H1 (cell line): Measurements from ENCODE around the gene RPS29. TPM values are rescaled to one million over a fixed set of nuclear protein-coding genes. Genes with fewer than 3 reads are reported as not detected.
A peak's percentile ranks its signal among the peaks of the same experiment; 100 is the strongest.

Experiments
- CTCF ChIA-PET: fragments of 300-600 bp; sonication (Branson Sonifier 250); formaldehyde crosslinking; loops from one replicate; lab custom pipeline; 2021; ENCODE audit not compliant: partially characterized antibody; lab: Charles Lee
- POLR2A ChIA-PET: fragments of 300-600 bp; sonication (Branson Sonifier 250); formaldehyde crosslinking; loops from one replicate; lab custom pipeline; 2021; ENCODE audit warnings: inconsistent platforms; ENCODE audit not compliant: partially characterized antibody; lab: Charles Lee
- DNase-seq, 2 experiments: peaks; one replicate each; pipeline versions ENCODE4 v3.0.0 to v3.0.0-alpha.2; 2010 to 2022; ENCODE audit warnings: low spot score in 2 of 2, low read depth in 1 of 2, mixed read lengths in 1 of 2
- FAIRE-seq: peaks from 2 replicates; lab custom pipeline; 2011; peaks lifted over from hg19 to GRCh38; lab: Jason Lieb, UNC
- H2AFZ ChIP-seq: 2 replicates; pipeline ENCODE4 v1.8.1; 2012; ENCODE audit warnings: low read length, inconsistent platforms
- H2AK5ac ChIP-seq: 2 replicates; pipeline ENCODE4 v1.6.1; 2013; ENCODE audit warnings: low read depth, low read length
- H2BK120ac ChIP-seq: replicated peaks from 2 replicates; pipeline ENCODE3; 2013; ENCODE audit warnings: low read depth, low read length, inconsistent platforms
- H2BK12ac ChIP-seq: 2 replicates; pipeline ENCODE4 v1.6.1; 2013; ENCODE audit warnings: low read depth, low read length
- H2BK15ac ChIP-seq: 2 replicates; pipeline ENCODE4 v1.6.1; 2013; ENCODE audit warnings: low read length
- H2BK20ac ChIP-seq: 2 replicates; pipeline ENCODE4 v1.6.1; 2013; ENCODE audit warnings: low read length
- H2BK5ac ChIP-seq: 2 replicates; pipeline ENCODE4 v1.6.1; 2013; ENCODE audit warnings: low read depth, low read length
- H3K14ac ChIP-seq: 2 replicates; pipeline ENCODE4 v1.6.1; 2013; ENCODE audit warnings: inconsistent platforms; ENCODE audit not compliant: insufficient read length
- H3K18ac ChIP-seq: 2 replicates; pipeline ENCODE4 v1.6.1; 2013; ENCODE audit warnings: low read length; ENCODE audit errors: extremely low read depth
- H3K23ac ChIP-seq: 2 replicates; pipeline ENCODE4 v1.6.1; 2013; ENCODE audit warnings: inconsistent platforms; ENCODE audit not compliant: insufficient read length
- H3K23me2 ChIP-seq: 2 replicates; pipeline ENCODE4 v1.6.1; 2013; ENCODE audit warnings: low read depth, low read length
- H3K27ac ChIP-seq: 2 replicates; pipeline ENCODE4 v1.6.1; 2011; ENCODE audit warnings: low read depth, low read length, inconsistent platforms
- H3K27me3 ChIP-seq, 4 experiments: replicated peaks in 1 of 4; 1 replicate in 1 of 4; 2 replicates in 3 of 4; pipeline versions ENCODE4 v1.6.1 to v1.8.1; 2011 to 2013; ENCODE audit warnings: low read length in 3 of 4, mild to moderate bottlenecking in 3 of 4, inconsistent platforms in 2 of 4, mixed read lengths in 2 of 4, moderate library complexity in 1 of 4; ENCODE audit not compliant: control insufficient read depth in 3 of 4, insufficient read depth in 3 of 4; ENCODE audit errors: extremely low read depth in 1 of 4
- H3K36me3 ChIP-seq, 4 experiments: 2 replicates each; pipeline versions ENCODE4 v1.6.1 to v1.8.1; 2011 to 2013; ENCODE audit warnings: mild to moderate bottlenecking in 4 of 4, low read length in 3 of 4, moderate library complexity in 2 of 4, control low read depth in 1 of 4, inconsistent platforms in 1 of 4; ENCODE audit not compliant: insufficient read depth in 4 of 4, control insufficient read depth in 2 of 4
- H3K4ac ChIP-seq: replicated peaks from 2 replicates; pipeline ENCODE3; 2013; ENCODE audit warnings: low read length, low read depth, mixed read lengths, inconsistent platforms; ENCODE audit not compliant: insufficient read length
- H3K4me1 ChIP-seq, 4 experiments: replicated peaks in 1 of 4; 1 replicate in 1 of 4; 2 replicates in 3 of 4; pipeline versions ENCODE4 v1.6.1 to v1.8.1; 2011 to 2013; ENCODE audit warnings: low read length in 3 of 4, inconsistent platforms in 2 of 4, mixed read lengths in 1 of 4; ENCODE audit not compliant: insufficient read depth in 4 of 4, control insufficient read depth in 3 of 4
- H3K4me2 ChIP-seq, 2 experiments: 2 replicates each; pipeline versions ENCODE4 v1.6.1 to v1.8.1; 2011 to 2013; ENCODE audit warnings: low read depth in 2 of 2, low read length in 2 of 2, control low read depth in 1 of 2, inconsistent platforms in 1 of 2, mild to moderate bottlenecking in 1 of 2; ENCODE audit not compliant: insufficient read depth in 1 of 2
- H3K4me3 ChIP-seq, 4 experiments: fragments of 200-600, 300-600 bp in 1 of 4; sonication (generic), shearing (Covaris generic), sonication (Bioruptor Twin) in 1 of 4; 2 replicates each; pipeline versions ENCODE4 v1.5.1 to v1.8.1; 2011 to 2016; ENCODE audit warnings: low read length in 4 of 4, low read depth in 3 of 4, control low read depth in 2 of 4, inconsistent platforms in 2 of 4, mild to moderate bottlenecking in 2 of 4, mixed read lengths in 1 of 4, moderate library complexity in 1 of 4; ENCODE audit not compliant: insufficient read depth in 2 of 4; ENCODE audit errors: extremely low read depth in 1 of 4
- H3K56ac ChIP-seq: replicated peaks from 2 replicates; pipeline ENCODE3; 2013; ENCODE audit warnings: low read depth, mild to moderate bottlenecking, mixed read lengths, low read length, inconsistent platforms; ENCODE audit not compliant: insufficient read length
- H3K79me1 ChIP-seq: 2 replicates; pipeline ENCODE4 v1.6.1; 2013; ENCODE audit warnings: low read depth, low read length, control low read depth
- H3K79me2 ChIP-seq, 2 experiments: 2 replicates each; pipeline versions ENCODE4 v1.6.1 to v1.8.1; 2012 to 2013; ENCODE audit warnings: low read length in 2 of 2, mild to moderate bottlenecking in 2 of 2, inconsistent platforms in 1 of 2; ENCODE audit not compliant: insufficient read depth in 2 of 2, control insufficient read depth in 1 of 2
- H3K9ac ChIP-seq, 4 experiments: replicated peaks in 1 of 4; 1 replicate in 1 of 4; 2 replicates in 3 of 4; pipeline versions ENCODE4 v1.6.1 to v1.8.1; 2011 to 2013; ENCODE audit warnings: low read depth in 3 of 4, low read length in 3 of 4, control low read depth in 2 of 4, mild to moderate bottlenecking in 2 of 4, moderate library complexity in 2 of 4, inconsistent platforms in 1 of 4; ENCODE audit errors: extremely low read depth in 1 of 4
- H3K9me3 ChIP-seq, 2 experiments: 2 replicates each; pipeline versions ENCODE4 v1.6.1 to v1.8.1; 2012 to 2013; ENCODE audit warnings: mild to moderate bottlenecking in 2 of 2, moderate library complexity in 2 of 2, control low read depth in 1 of 2, inconsistent platforms in 1 of 2, low read depth in 1 of 2, low read length in 1 of 2, mixed read lengths in 1 of 2; ENCODE audit not compliant: insufficient read depth in 2 of 2
- H4K20me1 ChIP-seq, 2 experiments: replicated peaks in 1 of 2; 2 replicates each; pipeline versions ENCODE3 to v1.8.1; 2011 to 2013; ENCODE audit warnings: inconsistent platforms in 2 of 2, low read length in 2 of 2, mild to moderate bottlenecking in 1 of 2; ENCODE audit not compliant: insufficient read depth in 2 of 2, control insufficient read depth in 1 of 2
- H4K5ac ChIP-seq: 2 replicates; pipeline ENCODE4 v1.6.1; 2013; ENCODE audit warnings: low read length, low read depth, mixed read lengths, inconsistent platforms; ENCODE audit not compliant: insufficient read length
- H4K8ac ChIP-seq: 2 replicates; pipeline ENCODE4 v1.8.0; 2013; ENCODE audit warnings: mild to moderate bottlenecking, moderate library complexity, low read length, inconsistent platforms; ENCODE audit not compliant: insufficient read depth; ENCODE audit errors: extremely low read depth
- H4K91ac ChIP-seq: replicated peaks from 2 replicates; pipeline ENCODE3; 2013; ENCODE audit warnings: low read length, mixed read lengths, inconsistent platforms; ENCODE audit not compliant: insufficient read length
- BACH1 ChIP-seq: IDR thresholded peaks from 2 replicates; pipeline ENCODE4 v1.6.1; 2012; ENCODE audit warnings: low read length, improper control_type of control experiment
- CBX5 ChIP-seq: fragments of 300-800, 300-1000 bp; sonication (generic); IDR thresholded peaks from 2 replicates; pipeline ENCODE4 v1.7.1; 2016; ENCODE audit warnings: antibody characterized with exemption, low read length, low read depth
- CEBPB ChIP-seq: IDR thresholded peaks from 2 replicates; pipeline ENCODE4 v1.6.1; 2012; ENCODE audit warnings: low read depth, low read length
- HDAC2 ChIP-seq, 2 experiments: fragments of 300-600 bp in 1 of 2; sonication (generic) in 1 of 2; IDR thresholded peaks; 2 replicates each; pipeline ENCODE4 v1.6.1; 2011 to 2012; ENCODE audit warnings: low read depth in 2 of 2, low read length in 2 of 2, mild to moderate bottlenecking in 2 of 2, moderate library complexity in 2 of 2, borderline replicate concordance in 1 of 2, inconsistent platforms in 1 of 2
- PHF8 ChIP-seq: fragments of 200-600 bp; sonication (generic); conservative IDR thresholded peaks from 2 replicates; pipeline ENCODE4 v1.7.1; 2012; ENCODE audit warnings: low read depth, mild to moderate bottlenecking, inconsistent platforms, low read length, moderate library complexity
- POLR2A ChIP-seq, 2 experiments: IDR thresholded peaks; 1 replicate in 1 of 2; 2 replicates in 1 of 2; pipeline ENCODE4 v1.6.1; 2011; ENCODE audit warnings: low read depth in 2 of 2, low read length in 2 of 2, mild to moderate bottlenecking in 2 of 2; ENCODE audit errors: control extremely low read depth in 1 of 2
- POLR2AphosphoS5 ChIP-seq: IDR thresholded peaks from 2 replicates; pipeline ENCODE4 v1.6.1; 2011; ENCODE audit warnings: low read depth, low read length
- TBP ChIP-seq: IDR thresholded peaks from 2 replicates; pipeline ENCODE4 v1.6.1; 2011; ENCODE audit warnings: low read depth, low read length, improper control_type of control experiment
- WGBS, 2 experiments: shearing (Covaris generic) in 1 of 2; methylation state at CpG; one replicate each; pipeline versions ENCODE4 v1.1.6 to v1.1.7; 2013 to 2015; ENCODE audit warnings: low lambda C conversion rate in 2 of 2, mixed read lengths in 2 of 2, inconsistent platforms in 1 of 2, low coverage in 1 of 2, missing lambda C conversion rate in 1 of 2; ENCODE audit not compliant: insufficient replicate concordance in 2 of 2, insufficient coverage in 1 of 2, insufficient read length in 1 of 2; ENCODE audit errors: extremely low coverage in 1 of 2, missing lambda C conversion rate in 1 of 2; 5-methylcytosine and 5-hydroxymethylcytosine counted together
- polyA plus RNA-seq, 7 experiments: library from polyadenylated mRNA; depleted of rRNA in 3 of 7; stranded (reverse) in 5 of 7; unstranded in 2 of 7; fragments of >200 nt in 5 of 7; fragments of 200-250 nt in 2 of 7; gene quantifications; 1 replicate in 5 of 7; 2 replicates in 1 of 7; 4 replicates in 1 of 7; pipeline versions ENCODE4 v1.2.1 to v1.2.3, GENCODE V29; 2011 to 2013; ENCODE audit warnings: missing spikeins in 2 of 7, mixed read lengths in 2 of 7
- total RNA-seq: library from RNA; stranded (reverse); fragmentation: NEBNext Ultra II Directional; extraction: Animal tissue kit (Norgen Biotek cat#: 25700); gene quantifications from 2 replicates; pipeline ENCODE4 v1.2.1, GENCODE V29; 2021

Gene RPS29
- total and polyA plus RNA-seq, 2 of the 8 experiments (the other 6 are each of a cell fraction or from before 2014, with no cell fraction given) = 2,193 to 23,165 TPM

- Histone ChIP-seq H3K4ac (no peak overlapping the region), H2AK5ac (no peak overlapping the region), H2BK12ac (no peak overlapping the region), H3K4me2 (no peak overlapping the region), H3K4me3 (no peak overlapping the region), H4K8ac (no peak overlapping the region), H3K36me3 (peaks cover 0 to 58% (median 26%) of the 10 kb centered on the region in 4 experiments), H3K4me1 (peaks cover 0 to 9% (median 5%) of the 10 kb centered on the region in 4 experiments; a peak in 6 of 7 replicates), H2BK120ac (no peak overlapping the region), H3K56ac (no peak overlapping the region), H2BK15ac (no peak overlapping the region), H2BK5ac (no peak overlapping the region), H3K23ac (no peak overlapping the region), H3K9me3 (no peaks in the 10 kb centered on the region), H2BK20ac (no peak overlapping the region), H2AFZ (no peak overlapping the region), H3K79me1 (no peaks in the 10 kb centered on the region), H4K91ac (no peak overlapping the region), H4K5ac (no peak overlapping the region), H3K14ac (no peak overlapping the region), H3K23me2 (peaks cover 2% of the 10 kb centered on the region), H4K20me1 (peaks cover 18 to 24% of the 10 kb centered on the region in 2 experiments), H3K27ac (no peak overlapping the region), H3K79me2 (peaks cover 15 to 56% of the 10 kb centered on the region in 2 experiments), H3K9ac (no peak overlapping the region), H3K27me3 (no peaks in the 10 kb centered on the region), H3K18ac (no peak overlapping the region)
- CTCF ChIA-PET = interaction anchor here (0.6 to 1.6 kb wide), 3 partner anchors 75 to 167 kb away, joined by 3 to 4 read pairs (median 4); no protein-coding TSS in a partner anchor
- FAIRE-seq = no peak
- DNase-seq = no peak
- TF ChIP-seq CEBPB (no peak), PHF8 (no peak), BACH1 (no peak), POLR2A (IDR thresholded peaks at IDR 0.05; ENCODE audit: control extremely low read depth in 1 of 2, low read depth in 2 of 2, low read length in 2 of 2) (peak in 1 of 2 experiments; percentile 77; a peak in 2 of 3 replicates), TBP (no peak), CBX5 (no peak), HDAC2 (IDR thresholded peaks at IDR 0.05; ENCODE audit: borderline replicate concordance in 1 of 2, low read depth in 2 of 2, low read length in 2 of 2) (no peak), POLR2AphosphoS5 (peak; percentile 49; the same call in 1 of the 2 replicates)
- 82% methylated on average over 2 of the region's 2 CpGs; no CpG with 5 or more reads in 1 of the 2 experiments for WGBS, 2 experiments
- POLR2A ChIA-PET = interaction anchor here (0.7 to 11.0 kb wide), 8 partner anchors 8 to 106 kb away, joined by 3 to 169 read pairs (median 7); partner anchors contain the start of gene LRR1
Observed at GRCh38 chr14:49579841-49580240, 6.3 kb downstream of the RPS29 start.
